CD14-positive monocyte (primary cell): ENCODE data around the gene YTHDC2. TPM values are rescaled to one million over a fixed set of nuclear protein-coding genes. Genes with fewer than 3 reads are reported as not detected.

Experiments used
- DNase-seq, 3 donors: peaks; one replicate each; pipeline ENCODE4 v3.0.0-alpha.2; 2011 to 2022
- H2AFZ ChIP-seq: 2 replicates; pipeline ENCODE4 v1.6.0; 2012; ENCODE audit warnings: mild to moderate bottlenecking, low read depth, low read length, inconsistent platforms; ENCODE audit not compliant: insufficient read depth, poor library complexity, severe bottlenecking
- H3K27ac ChIP-seq, 2 donors: 1 replicate in 1 of 2; 2 replicates in 1 of 2; pipeline ENCODE4 v1.5.1; 2012 to 2013; ENCODE audit warnings: low read length in 2 of 2, control low read depth in 1 of 2, inconsistent platforms in 1 of 2, low read depth in 1 of 2, mild to moderate bottlenecking in 1 of 2
- H3K27me3 ChIP-seq, 2 donors: one replicate each; pipeline versions ENCODE4 v1.6.0 to v1.6.1; 2011 to 2013; ENCODE audit warnings: low read length in 2 of 2; ENCODE audit not compliant: control insufficient read depth in 2 of 2, insufficient read depth in 2 of 2
- H3K36me3 ChIP-seq, 2 donors: replicated peaks in 1 of 2; 1 replicate in 1 of 2; 2 replicates in 1 of 2; pipeline versions ENCODE4 v1.5.1 to v1.6.1; 2012 to 2013; ENCODE audit warnings: low read length in 2 of 2, control low read depth in 1 of 2, inconsistent platforms in 1 of 2, mild to moderate bottlenecking in 1 of 2; ENCODE audit not compliant: insufficient read depth in 2 of 2, control insufficient read depth in 1 of 2
- H3K4me1 ChIP-seq, 2 donors: 1 replicate in 1 of 2; 2 replicates in 1 of 2; pipeline versions ENCODE4 v1.5.1 to v1.6.1; 2012 to 2013; ENCODE audit warnings: low read length in 2 of 2, control low read depth in 1 of 2, inconsistent platforms in 1 of 2, mild to moderate bottlenecking in 1 of 2, moderate library complexity in 1 of 2; ENCODE audit not compliant: insufficient read depth in 2 of 2, control insufficient read depth in 1 of 2
- H3K4me2 ChIP-seq: replicated peaks from 2 replicates; pipeline ENCODE3; 2012; ENCODE audit warnings: low read length, moderate library complexity, mild to moderate bottlenecking; ENCODE audit not compliant: poor library complexity, severe bottlenecking; ENCODE audit errors: extremely low read depth
- H3K4me3 ChIP-seq, 3 experiments: fragments of 200-600 bp in 1 of 3; sonication (generic) in 1 of 3; replicated peaks in 1 of 3; 1 replicate in 2 of 3; 2 replicates in 1 of 3; pipeline ENCODE4 v1.5.1; 2011 to 2013; ENCODE audit warnings: low read length in 3 of 3, mild to moderate bottlenecking in 3 of 3, control low read depth in 2 of 3, low read depth in 2 of 3, inconsistent platforms in 1 of 3, moderate library complexity in 1 of 3
- H3K79me2 ChIP-seq: 2 replicates; pipeline ENCODE4 v1.6.0; 2012; ENCODE audit warnings: mild to moderate bottlenecking, control low read depth, inconsistent platforms, low read length, moderate library complexity; ENCODE audit not compliant: insufficient read depth
- H3K9ac ChIP-seq: 2 replicates; pipeline ENCODE4 v1.6.0; 2017; ENCODE audit warnings: low read length, mild to moderate bottlenecking; ENCODE audit not compliant: insufficient read depth, poor library complexity, severe bottlenecking
- H3K9me3 ChIP-seq, 2 donors: replicated peaks in 1 of 2; 1 replicate in 1 of 2; 2 replicates in 1 of 2; pipeline versions ENCODE4 v1.5.1 to v1.6.1; 2012 to 2013; ENCODE audit warnings: low read length in 2 of 2, control low read depth in 1 of 2; ENCODE audit not compliant: control insufficient read depth in 1 of 2, insufficient read depth in 1 of 2
- H4K20me1 ChIP-seq: 2 replicates; pipeline ENCODE4 v1.6.0; 2012; ENCODE audit warnings: mild to moderate bottlenecking, low read length, control low read depth, moderate library complexity; ENCODE audit not compliant: insufficient read depth
- H3K27ac Mint-ChIP-seq, 7 donors: one replicate each; pipeline ENCODE4 v1.8.0; 2020; ENCODE audit warnings: mild to moderate bottlenecking in 7 of 7, mixed read lengths in 7 of 7, moderate library complexity in 6 of 7, inconsistent platforms in 2 of 7
- H3K27me3 Mint-ChIP-seq, 3 donors: one replicate each; pipeline ENCODE4 v1.8.0; 2021 to 2022; ENCODE audit warnings: low read depth in 3 of 3, mild to moderate bottlenecking in 3 of 3, mixed read lengths in 3 of 3, moderate library complexity in 3 of 3, inconsistent platforms in 1 of 3
- H3K36me3 Mint-ChIP-seq, 2 donors: one replicate each; pipeline ENCODE4 v1.8.0; 2020; ENCODE audit warnings: mixed read lengths in 2 of 2, inconsistent platforms in 1 of 2, mild to moderate bottlenecking in 1 of 2
- H3K4me1 Mint-ChIP-seq: one replicate; pipeline ENCODE4 v1.8.0; 2020; ENCODE audit warnings: mild to moderate bottlenecking, mixed read lengths
- H3K4me3 Mint-ChIP-seq, 2 donors: one replicate each; pipeline ENCODE4 v1.8.0; 2020; ENCODE audit warnings: mild to moderate bottlenecking in 2 of 2, mixed read lengths in 2 of 2, moderate library complexity in 1 of 2
- H3K9me3 Mint-ChIP-seq, 7 donors: one replicate each; pipeline ENCODE4 v1.8.0; 2020 to 2022; ENCODE audit warnings: mixed read lengths in 7 of 7, mild to moderate bottlenecking in 6 of 7, moderate library complexity in 6 of 7, inconsistent platforms in 2 of 7
- CTCF ChIP-seq: fragments of 200-600 bp; IDR thresholded peaks from one replicate; pipeline ENCODE4 v1.8.0; 2022; ENCODE audit warnings: antibody characterized with exemption, mild to moderate bottlenecking
- WGBS: methylation state at CpG from one replicate; pipeline ENCODE4 v1.1.5; 2013; ENCODE audit warnings: missing lambda C conversion rate; ENCODE audit not compliant: insufficient coverage; 5-methylcytosine and 5-hydroxymethylcytosine counted together
- intact Hi-C, 2 donors: fragments of 100-400 bp; cut with micrococcal nuclease; formaldehyde crosslinking; loops; one replicate each; pipeline versions ENCODE4 v1.15.0 to v1.15.1; 2023
- polyA plus RNA-seq, 3 donors: library from polyadenylated mRNA; depleted of rRNA in 1 of 3; unstranded in 2 of 3; stranded (reverse) in 1 of 3; fragments of 300-500 nt in 2 of 3; fragments of >200 nt in 1 of 3; fragmentation: Illumina TruSeq in 2 of 3; gene quantifications; 1 replicate in 2 of 3; 2 replicates in 1 of 3; pipeline ENCODE4 v1.2.3, GENCODE V29; 2012 to 2021

YTHDC2 gene
- polyA plus RNA-seq, 3 donors = 5.8 to 10.3 (median 10.3) TPM

GRCh38 chr5:113488645-113489184 is 24.8 kb upstream of the YTHDC2 start:
- Histone ChIP-seq H3K4me3 (peak overlapping the region in 2 of 3 experiments; percentile 22 to 67), H3K4me2 (peak overlapping the region; percentile 76), H3K79me2 (no peaks in the 10 kb centered on the region), H3K27ac (no peak overlapping the region), H3K27me3 (peaks cover 88 to 98% of the 10 kb centered on the region in 2 donors), H2AFZ (peak overlapping the region; percentile 70), H3K36me3 (no peaks in the 10 kb centered on the region), H3K9me3 (peaks cover 28 to 48% of the 10 kb centered on the region in 2 donors), H4K20me1 (no peaks in the 10 kb centered on the region), H3K4me1 (peaks cover 27 to 28% of the 10 kb centered on the region in 2 donors), H3K9ac (no peak overlapping the region)
- Mint-ChIP-seq H3K9me3 (peaks cover 10 to 43% (median 30%) of the 10 kb centered on the region in 7 donors), H3K27ac (peak overlapping the region in 1 of 7 donors; percentile 36), H3K4me1 (peaks cover 26% of the 10 kb centered on the region), H3K4me3 (peak overlapping the region; percentile 68 to 89), H3K36me3 (peaks cover 12 to 16% of the 10 kb centered on the region in 2 donors), H3K27me3 (peaks cover 88 to 95% (median 91%) of the 10 kb centered on the region in 3 donors)
- TF ChIP-seq CTCF = no peak
- WGBS = 33% methylated on average over 19 of the region's 20 CpGs
- intact Hi-C loops = no loop called here
- DNase-seq = no peak

- no peak overlapping the region for H3K27ac ChIP-seq
- DNase-seq = peak; percentile 78 to 88 (median 85)
- H3K27me3 ChIP-seq = peaks cover 90 to 100% of the 10 kb centered on the region in 2 donors
- no peak overlapping the region for H2AFZ ChIP-seq
- H4K20me1 ChIP-seq = no peaks in the 10 kb centered on the region
- H3K9me3 ChIP-seq = peaks cover 28 to 48% of the 10 kb centered on the region in 2 donors
- peaks cover 10 to 43% (median 30%) of the 10 kb centered on the region in 7 donors for H3K9me3 Mint-ChIP-seq
- no peak for TF ChIP-seq CTCF
- peak overlapping the region in 1 of 2 donors; percentile 84 for H3K4me3 Mint-ChIP-seq
- intact Hi-C loops = no loop called here
- peaks cover 89 to 96% (median 93%) of the 10 kb centered on the region in 3 donors for H3K27me3 Mint-ChIP-seq
- no peaks in the 10 kb centered on the region for H3K36me3 ChIP-seq
- H3K4me1 ChIP-seq = peaks cover 27 to 28% of the 10 kb centered on the region in 2 donors
- H3K4me2 ChIP-seq = peak overlapping the region; percentile 76
- WGBS = no CpG with 5 or more reads among the region's 3 CpGs
- H3K36me3 Mint-ChIP-seq = peaks cover 12 to 16% of the 10 kb centered on the region in 2 donors
- peak overlapping the region in 3 of 7 donors; percentile 1 to 58 (median 42) for H3K27ac Mint-ChIP-seq
- H3K4me1 Mint-ChIP-seq = peaks cover 26% of the 10 kb centered on the region
- no peak overlapping the region for H3K9ac ChIP-seq
- H3K79me2 ChIP-seq = no peaks in the 10 kb centered on the region
- H3K4me3 ChIP-seq = peak overlapping the region in 1 of 3 experiments; percentile 67
Measured at GRCh38 chr5:113489299-113489698, 24.2 kb upstream of the YTHDC2 start.
